SK-N-MC (cell line): ENCODE results near the gene CBLL1.

ENCODE experiments used
- EZH2 ChIP-seq: fragments of 200-600 bp; sonication (generic); IDR thresholded peaks from one replicate; pipeline ENCODE4 v1.6.1; 2017; ENCODE audit warnings: antibody characterized with exemption
- POLR2AphosphoS5 ChIP-seq: IDR thresholded peaks from 2 replicates; pipeline ENCODE4 v1.6.1; 2012; ENCODE audit warnings: mild to moderate bottlenecking, low read depth, low read length, borderline replicate concordance

GRCh38 chr7:107701191-107701590 is 42.8 kb upstream of the CBLL1 start:
- TF ChIP-seq EZH2 = no peak
- no peak for TF ChIP-seq POLR2AphosphoS5
